Mucosa of rectum (tissue), 2 donors: ENCODE measurements around the gene TOX2.

Experiments
- H3K27ac ChIP-seq, 2 donors: one replicate each; pipeline ENCODE4 v1.7.0; 2013; ENCODE audit warnings: inconsistent platforms in 2 of 2, low read depth in 2 of 2, low read length in 2 of 2
- H3K27me3 ChIP-seq, 2 donors: one replicate each; pipeline ENCODE4 v1.7.0; 2013; ENCODE audit warnings: low read length in 2 of 2; ENCODE audit not compliant: control insufficient read depth in 2 of 2, insufficient read depth in 2 of 2
- H3K36me3 ChIP-seq, 2 donors: one replicate each; pipeline ENCODE4 v1.7.0; 2013; ENCODE audit warnings: low read length in 2 of 2; ENCODE audit not compliant: control insufficient read depth in 2 of 2, insufficient read depth in 2 of 2
- H3K4me1 ChIP-seq, 2 donors: one replicate each; pipeline ENCODE4 v1.7.0; 2013; ENCODE audit warnings: low read length in 2 of 2, mild to moderate bottlenecking in 1 of 2; ENCODE audit not compliant: control insufficient read depth in 2 of 2, insufficient read depth in 2 of 2
- H3K4me3 ChIP-seq, 2 donors: one replicate each; pipeline ENCODE4 v1.7.0; 2013; ENCODE audit warnings: low read length in 2 of 2
- H3K9ac ChIP-seq, 2 donors: one replicate each; pipeline ENCODE4 v1.7.0; 2013; ENCODE audit warnings: low read length in 2 of 2, low read depth in 1 of 2, mild to moderate bottlenecking in 1 of 2
- H3K9me3 ChIP-seq, 2 donors: one replicate each; pipeline ENCODE4 v1.7.0; 2013; ENCODE audit warnings: low read length in 2 of 2; ENCODE audit not compliant: control insufficient read depth in 2 of 2
- donor health status: healthy.
- donor health status: Normal muscosa, but diverticular disease.

Gene TOX2

DNA sequence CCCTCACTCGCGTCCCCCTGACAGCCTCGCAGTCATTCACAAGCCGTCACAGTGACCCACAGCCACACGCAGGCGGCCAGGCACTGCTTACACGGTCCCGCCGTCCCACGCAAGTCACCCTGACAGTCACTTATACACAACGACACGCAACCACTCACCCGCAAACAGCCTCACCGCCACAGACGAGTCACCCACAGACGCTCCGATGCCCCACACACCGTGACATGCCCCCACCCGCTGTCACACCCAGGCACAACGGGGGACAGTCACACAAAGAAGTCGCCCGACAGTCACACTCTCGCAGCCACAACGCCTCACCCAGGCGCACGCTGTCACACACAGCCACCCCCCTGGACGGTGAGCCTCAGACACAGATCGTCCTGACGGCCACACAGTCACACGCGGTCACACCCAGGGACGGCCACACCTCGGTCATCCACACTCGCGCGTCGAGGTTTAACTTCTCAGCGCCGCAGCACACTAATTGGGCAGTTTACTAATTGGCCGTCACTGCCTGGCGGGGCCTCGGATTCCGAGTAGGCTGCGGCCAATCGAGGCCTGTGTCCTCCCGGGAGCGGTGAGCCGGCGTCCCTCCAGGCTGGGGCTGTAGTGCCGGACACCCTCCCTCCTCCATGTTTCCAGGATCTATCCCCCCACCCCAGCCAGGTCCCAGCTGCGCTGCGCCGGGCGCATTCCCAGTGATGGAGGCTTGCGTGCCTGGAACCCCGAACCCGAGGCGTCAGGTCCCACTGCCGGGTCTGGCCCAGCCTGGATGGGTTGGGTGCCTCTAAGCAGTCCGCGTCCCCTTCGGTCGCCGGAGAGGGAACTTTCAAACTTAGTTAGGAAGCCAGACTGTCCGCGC, 790 bp downstream of the TOX2 start:
- Histone ChIP-seq H3K9me3 (peaks cover 0 to 4% of the 10 kb centered on the region in 2 donors), H3K27me3 (peaks cover 11 to 18% of the 10 kb centered on the region in 2 donors), H3K36me3 (no peaks in the 10 kb centered on the region), H3K27ac (peak overlapping the region; percentile 21 to 52), H3K9ac (peak overlapping the region; percentile 32 to 75), H3K4me3 (peak overlapping the region; percentile 60 to 75), H3K4me1 (peaks cover 11% of the 10 kb centered on the region in 2 donors)

DNA sequence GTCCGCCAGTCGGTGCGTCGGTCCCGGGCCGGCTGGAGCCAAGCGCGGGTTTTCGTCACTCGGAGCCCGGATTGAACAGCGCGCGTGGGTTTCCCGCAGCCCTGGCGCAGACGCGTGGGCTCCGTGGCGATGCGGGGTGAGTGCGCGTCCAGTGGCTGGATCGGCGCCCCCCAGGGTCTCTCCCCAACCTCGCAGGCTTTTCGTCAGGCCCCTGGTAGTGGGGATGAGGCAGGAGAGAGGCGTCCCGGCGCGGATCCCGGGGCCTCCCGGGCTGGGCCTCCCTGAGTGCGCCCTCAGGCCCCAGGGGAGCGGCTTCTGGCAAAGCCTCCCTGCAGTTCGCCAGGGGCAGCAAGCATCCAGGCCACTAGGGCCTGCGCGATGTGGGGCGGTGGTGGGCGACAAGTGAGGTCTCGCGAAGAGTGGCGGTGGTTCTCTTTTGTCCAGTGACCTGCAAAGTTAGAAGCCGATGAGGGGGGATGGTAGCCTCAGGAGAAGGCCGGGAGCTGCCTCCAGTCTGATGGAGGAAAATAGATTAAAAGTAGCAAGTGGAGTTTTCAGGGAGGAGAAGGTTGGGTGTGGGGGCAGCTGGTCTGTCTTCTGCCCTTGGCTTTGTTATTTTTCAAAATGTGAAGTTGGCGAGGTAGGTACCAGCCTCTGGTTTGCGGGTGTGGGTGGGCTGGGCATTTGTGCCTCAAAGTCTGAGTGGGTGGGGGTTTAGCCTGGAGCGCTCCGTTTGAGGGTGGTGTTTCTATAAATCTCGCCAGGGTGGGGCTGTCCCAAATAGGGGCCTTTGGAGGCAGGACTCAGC, 1.6 kb downstream of the TOX2 start:
- no peaks in the 10 kb centered on the region for H3K36me3 ChIP-seq
- peak overlapping the region; percentile 60 to 75 for H3K4me3 ChIP-seq
- peak overlapping the region in 1 of 2 donors; percentile 75 for H3K9ac ChIP-seq
- H3K4me1 ChIP-seq = peaks cover 11% of the 10 kb centered on the region in 2 donors
- peaks cover 0 to 4% of the 10 kb centered on the region in 2 donors for H3K9me3 ChIP-seq
- H3K27ac ChIP-seq = peak overlapping the region; percentile 21 to 52
- peaks cover 11 to 18% of the 10 kb centered on the region in 2 donors for H3K27me3 ChIP-seq

DNA sequence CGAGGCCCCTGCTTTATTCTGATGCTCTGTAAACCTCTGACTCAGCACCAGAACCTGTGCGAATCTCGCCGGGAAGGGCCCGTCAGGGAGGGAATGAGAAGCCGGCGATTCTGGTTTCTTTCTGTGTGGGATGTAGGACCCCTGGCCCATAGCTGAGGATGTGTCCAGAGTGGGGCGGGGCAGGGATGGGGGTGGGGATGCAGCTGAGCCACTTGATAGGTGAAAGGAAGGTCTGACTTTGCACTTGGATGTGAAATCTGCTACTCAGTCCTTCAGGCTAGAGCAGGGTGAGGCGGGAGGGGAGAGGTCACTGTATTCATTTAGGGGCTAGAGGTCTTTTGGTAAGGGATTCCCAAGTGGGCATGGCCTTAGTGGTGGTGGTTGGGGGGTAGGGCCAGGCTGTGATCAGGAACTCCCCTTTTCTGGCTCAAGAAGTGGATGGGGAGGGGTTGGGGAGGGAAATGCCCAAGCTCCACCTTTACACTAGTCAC, 2.3 kb downstream of the TOX2 start:
- H3K4me1 ChIP-seq = peaks cover 11% of the 10 kb centered on the region in 2 donors
- peaks cover 11 to 18% of the 10 kb centered on the region in 2 donors for H3K27me3 ChIP-seq
- no peaks in the 10 kb centered on the region for H3K36me3 ChIP-seq
- H3K9me3 ChIP-seq = peaks cover 0 to 4% of the 10 kb centered on the region in 2 donors
- no peak overlapping the region for H3K4me3 ChIP-seq
- no peak overlapping the region for H3K9ac ChIP-seq
- no peak overlapping the region for H3K27ac ChIP-seq

DNA sequence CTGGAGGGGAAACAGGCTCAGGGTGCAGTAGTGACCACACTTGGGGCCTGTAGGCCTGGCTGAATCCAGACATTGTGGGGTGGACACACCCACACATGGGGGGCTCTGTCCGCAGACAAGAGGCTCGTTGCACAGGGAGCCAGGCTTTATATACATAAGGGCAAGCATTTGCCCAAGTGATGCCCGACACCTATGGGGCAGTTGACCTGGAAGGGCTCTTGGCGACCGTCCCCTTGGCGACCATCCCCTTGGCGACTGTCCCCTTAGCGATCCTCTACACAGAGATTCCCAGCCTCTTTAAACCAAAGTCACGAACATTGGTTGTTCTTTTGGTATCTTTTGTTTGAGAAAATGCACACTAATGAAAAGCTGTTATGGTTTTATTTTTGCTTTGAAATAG, 2.7 kb downstream of the TOX2 start:
- Histone ChIP-seq H3K9me3 (peaks cover 0 to 4% of the 10 kb centered on the region in 2 donors), H3K27me3 (peaks cover 11 to 18% of the 10 kb centered on the region in 2 donors), H3K9ac (no peak overlapping the region), H3K4me3 (no peak overlapping the region), H3K27ac (no peak overlapping the region), H3K4me1 (peaks cover 11% of the 10 kb centered on the region in 2 donors), H3K36me3 (no peaks in the 10 kb centered on the region)

DNA sequence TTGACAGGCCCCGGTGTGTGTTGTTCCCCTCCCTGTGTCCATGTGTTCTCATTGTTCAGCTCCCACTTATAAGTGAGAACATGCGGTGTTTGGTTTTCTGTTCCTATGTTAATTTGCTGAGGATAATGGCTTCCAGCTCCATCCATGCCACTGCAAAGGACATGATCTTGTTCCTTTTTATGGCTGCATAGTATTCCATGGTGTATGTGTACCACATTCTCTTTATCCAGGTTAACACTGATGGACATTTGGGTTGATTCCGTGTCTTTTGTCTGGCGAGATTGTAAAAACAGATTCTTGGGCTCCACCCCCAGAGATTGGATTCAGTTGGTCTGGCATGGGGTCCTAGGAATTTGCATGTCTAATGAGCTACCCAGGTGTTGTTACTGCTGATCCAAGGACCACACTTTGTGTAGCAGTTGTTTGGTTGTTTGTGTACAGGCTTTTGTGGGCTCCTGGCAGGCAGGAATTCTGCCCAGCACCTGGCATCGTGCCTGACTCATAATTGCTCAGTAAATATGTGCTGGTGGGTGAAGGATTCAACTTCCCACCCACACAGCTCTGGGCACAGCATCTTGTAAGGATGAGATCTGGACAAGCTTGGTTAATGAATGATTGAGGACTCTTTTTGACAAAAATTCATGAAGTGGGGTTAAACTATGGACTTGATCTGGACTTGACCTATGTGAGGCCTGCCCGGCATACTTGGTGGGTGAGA, 5.2 kb downstream of the TOX2 start:
- Histone ChIP-seq H3K9ac (no peak overlapping the region), H3K36me3 (no peaks in the 10 kb centered on the region), H3K9me3 (no peaks in the 10 kb centered on the region), H3K4me3 (no peak overlapping the region), H3K27me3 (peaks cover 8 to 18% of the 10 kb centered on the region in 2 donors), H3K27ac (no peak overlapping the region), H3K4me1 (peaks cover 9% of the 10 kb centered on the region in 2 donors)

DNA sequence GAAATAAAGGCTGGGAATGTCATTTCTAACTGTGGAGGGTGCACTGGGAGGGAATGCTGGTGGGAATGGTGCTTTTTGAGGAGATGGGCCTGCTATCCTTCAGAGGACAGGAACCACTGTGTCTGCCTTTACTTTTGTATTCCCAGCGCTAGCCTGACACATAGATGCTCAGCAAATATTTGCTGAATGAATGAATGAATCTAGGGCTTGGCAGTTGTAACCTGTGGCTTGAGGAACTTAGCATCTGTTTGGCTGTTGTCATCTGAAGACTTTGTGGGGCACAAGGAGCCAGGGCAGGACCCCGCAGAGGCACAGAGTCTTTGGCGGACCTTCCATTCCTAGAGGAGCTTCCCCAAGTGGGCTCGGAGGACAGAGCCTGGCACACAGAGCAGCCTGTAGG, 6.1 kb downstream of the TOX2 start:
- Histone ChIP-seq H3K36me3 (no peaks in the 10 kb centered on the region), H3K4me1 (peaks cover 0 to 6% of the 10 kb centered on the region in 2 donors), H3K4me3 (no peak overlapping the region), H3K9me3 (no peaks in the 10 kb centered on the region), H3K27me3 (peaks cover 2 to 10% of the 10 kb centered on the region in 2 donors), H3K9ac (no peak overlapping the region), H3K27ac (no peak overlapping the region)

DNA sequence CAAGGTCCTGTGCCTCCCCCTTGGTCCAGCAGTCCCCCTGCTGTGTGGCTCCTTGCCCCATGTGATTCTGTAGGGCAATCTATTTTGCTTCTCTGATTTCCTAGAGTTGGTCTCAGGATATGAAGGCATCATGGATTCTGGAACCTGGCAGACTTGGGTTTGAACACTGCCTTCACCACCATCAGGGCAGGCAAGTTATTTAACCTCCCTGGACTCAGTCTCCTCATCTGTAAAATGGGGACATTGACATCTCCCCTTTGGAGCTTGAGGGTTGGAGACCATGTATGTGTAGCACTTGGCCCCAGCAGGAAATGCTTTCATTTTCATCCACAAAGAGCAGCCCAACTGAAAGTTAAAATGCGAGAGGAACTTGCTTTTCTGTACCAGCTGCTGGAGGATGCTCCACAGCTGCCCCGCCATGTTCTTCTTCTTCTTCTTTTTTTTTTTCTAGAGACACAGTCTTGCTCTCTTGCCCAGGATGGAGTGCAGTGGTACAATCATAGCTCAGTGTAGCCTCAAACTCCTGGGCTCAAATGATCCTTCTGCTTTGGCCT, 6.7 kb downstream of the TOX2 start:
- H3K4me1 ChIP-seq = peaks cover 0 to 8% of the 10 kb centered on the region in 2 donors
- no peak overlapping the region for H3K27ac ChIP-seq
- no peak overlapping the region for H3K9ac ChIP-seq
- H3K36me3 ChIP-seq = no peaks in the 10 kb centered on the region
- no peak overlapping the region for H3K4me3 ChIP-seq
- H3K9me3 ChIP-seq = no peaks in the 10 kb centered on the region
- H3K27me3 ChIP-seq = peaks cover 2 to 8% of the 10 kb centered on the region in 2 donors

DNA sequence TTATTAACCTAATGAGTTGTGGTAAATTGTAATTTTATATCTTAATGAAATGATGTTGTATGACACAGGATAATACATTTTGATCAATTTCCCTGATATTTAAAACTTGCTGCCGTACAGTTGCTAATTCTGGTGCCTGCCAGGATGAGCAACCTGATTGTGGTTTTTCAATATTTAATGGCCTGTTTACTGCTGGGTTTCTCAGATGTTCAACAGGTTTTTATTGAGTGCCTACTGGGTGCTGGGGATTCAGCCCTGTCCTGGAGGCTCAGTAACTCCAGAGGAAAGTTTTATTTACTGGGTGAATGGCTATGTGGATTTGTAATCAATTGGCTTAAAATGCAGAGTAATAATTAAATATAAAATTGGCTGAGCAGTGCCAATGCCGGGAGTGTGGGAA, 8.0 kb downstream of the TOX2 start:
- H3K9ac ChIP-seq = no peak overlapping the region
- H3K36me3 ChIP-seq = no peaks in the 10 kb centered on the region
- H3K4me3 ChIP-seq = no peak overlapping the region
- peaks cover 0 to 8% of the 10 kb centered on the region in 2 donors for H3K4me1 ChIP-seq
- no peak overlapping the region for H3K27ac ChIP-seq
- H3K27me3 ChIP-seq = peaks cover 0 to 2% of the 10 kb centered on the region in 2 donors
- H3K9me3 ChIP-seq = no peaks in the 10 kb centered on the region

DNA sequence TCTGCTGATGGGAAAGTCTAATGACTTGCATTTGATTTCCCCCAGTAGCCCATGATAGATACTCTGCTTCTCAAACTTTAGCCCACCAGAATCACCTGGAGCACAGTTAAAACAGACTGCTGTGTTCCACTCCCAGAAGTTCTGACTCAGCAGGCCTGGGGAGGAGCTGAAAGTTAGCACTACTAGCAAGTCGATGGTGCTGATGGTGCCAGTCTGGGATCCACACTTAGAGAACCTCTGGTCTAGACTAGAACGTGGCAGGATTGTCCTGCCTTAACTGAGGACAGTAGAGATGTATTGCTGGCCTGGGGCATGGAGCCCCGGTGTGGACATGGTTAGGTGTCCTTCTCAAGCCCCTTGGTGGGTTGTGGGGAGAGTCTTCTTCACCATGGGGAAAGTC, 8.7 kb downstream of the TOX2 start:
- no peaks in the 10 kb centered on the region for H3K27me3 ChIP-seq
- H3K4me3 ChIP-seq = no peak overlapping the region
- H3K9ac ChIP-seq = no peak overlapping the region
- H3K4me1 ChIP-seq = peaks cover 0 to 8% of the 10 kb centered on the region in 2 donors
- no peaks in the 10 kb centered on the region for H3K9me3 ChIP-seq
- no peaks in the 10 kb centered on the region for H3K36me3 ChIP-seq
- H3K27ac ChIP-seq = no peak overlapping the region
